T-helper 1 cell (primary cell): ENCODE data around the gene NSD1.
"Not testable (repeated sequence)": the region's sequence is repeated elsewhere in the genome, so short reads cannot be mapped to it uniquely, and the experiment has no call there.

Source experiments
- DNase-seq, 5 donors: peaks; one replicate each; pipeline ENCODE4 v3.0.0-alpha.2; 2012 to 2020

NSD1 gene

DNA sequence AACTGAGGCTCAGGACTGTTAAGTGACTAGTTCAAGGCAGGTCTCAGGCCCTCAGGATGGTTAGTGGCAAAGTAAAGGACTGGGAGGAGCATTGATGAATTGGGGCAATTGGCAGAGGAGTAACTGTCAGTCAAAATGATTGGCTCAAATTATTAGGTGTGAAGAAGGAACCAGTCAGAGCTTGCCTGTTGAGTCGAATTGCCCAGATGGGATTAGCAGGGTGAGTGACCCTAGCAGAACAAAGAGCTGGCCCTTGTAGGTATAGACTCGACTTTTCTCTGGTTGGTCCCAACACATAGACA is 2.6 kb upstream of the NSD1 start:
- no peak for DNase-seq

- no peak for DNase-seq
Measured at GRCh38 chr5:177131352-177132135, 2.0 kb upstream of the NSD1 start.

GRCh38 chr5:177132136-177133095 is 1.2 kb upstream of the NSD1 start:
- peak in 3 of 5 donors; percentile 40 to 60 (median 40) for DNase-seq

DNA sequence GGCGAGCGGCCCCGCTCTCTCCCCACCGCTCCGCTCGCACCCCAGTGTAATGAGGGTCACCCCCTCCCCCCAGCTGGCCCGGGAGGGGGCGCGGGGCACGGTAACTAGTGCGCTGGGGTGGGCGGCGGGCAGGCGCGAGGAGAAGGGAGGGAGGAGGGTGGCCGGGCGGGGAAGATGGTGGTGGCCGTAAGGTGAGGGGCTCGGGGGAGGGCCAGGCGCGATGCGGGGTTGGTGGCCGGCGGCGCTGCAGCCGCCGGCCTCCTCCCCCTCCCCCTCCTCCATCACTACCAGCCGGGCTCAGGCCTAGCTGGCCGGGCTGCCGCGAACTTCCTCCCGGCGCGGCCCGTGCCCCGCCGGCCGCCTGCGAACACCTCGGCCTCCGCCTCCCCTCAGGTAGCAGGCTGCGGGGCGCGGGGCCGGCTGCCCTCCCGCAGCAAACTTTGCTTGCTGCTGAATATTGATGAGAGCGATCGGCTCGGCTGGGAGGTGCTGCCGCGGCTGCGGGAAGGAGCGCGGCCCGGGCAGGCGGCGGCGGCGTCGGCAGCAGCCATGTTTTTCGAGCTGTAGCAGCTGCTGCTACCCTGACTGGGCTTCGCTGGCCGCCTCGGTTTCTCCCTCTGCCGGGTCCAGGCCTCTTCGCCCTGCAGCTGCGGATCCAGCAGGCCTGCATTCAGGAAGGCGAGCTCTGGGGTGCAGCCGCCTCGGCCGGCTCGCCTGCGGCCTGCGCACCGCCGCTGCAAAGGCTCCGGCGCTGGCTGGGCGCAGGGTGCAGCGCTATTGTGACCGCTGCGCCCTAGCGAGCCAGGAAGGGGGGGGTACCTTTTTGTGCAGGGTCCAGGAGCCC is 502 bp downstream of the NSD1 start:
- DNase-seq, result peak in 4 of 5 donors; percentile 21 to 47 (median 36)

DNA sequence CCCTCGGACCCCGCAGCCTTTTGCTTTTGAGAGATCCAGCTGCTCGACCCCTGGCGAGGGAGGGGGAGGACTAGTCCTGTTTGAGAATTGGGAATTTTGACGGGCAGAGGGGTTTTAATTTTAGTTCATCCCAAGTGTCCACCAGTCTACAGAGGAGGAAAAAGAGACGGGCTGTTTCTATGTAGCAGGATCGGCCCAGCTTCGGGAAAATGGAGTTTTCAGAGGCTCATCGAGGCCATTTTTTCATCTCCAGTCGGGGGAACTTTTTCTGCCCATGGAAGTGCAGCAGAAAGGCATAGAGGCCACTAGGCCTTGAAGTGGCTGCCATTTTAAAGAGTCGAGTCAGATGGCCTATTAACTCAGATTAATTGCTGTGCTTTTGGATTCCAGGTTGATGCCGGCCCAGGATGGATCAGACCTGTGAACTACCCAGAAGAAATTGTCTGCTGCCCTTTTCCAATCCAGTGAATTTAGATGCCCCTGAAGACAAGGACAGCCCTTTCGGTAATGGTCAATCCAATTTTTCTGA is 1.2 kb downstream of the NSD1 start:
- DNase-seq, result no peak

GRCh38 chr5:177140312-177140711 is 6.7 kb downstream of the NSD1 start:
- DNase-seq, result no peak

DNA sequence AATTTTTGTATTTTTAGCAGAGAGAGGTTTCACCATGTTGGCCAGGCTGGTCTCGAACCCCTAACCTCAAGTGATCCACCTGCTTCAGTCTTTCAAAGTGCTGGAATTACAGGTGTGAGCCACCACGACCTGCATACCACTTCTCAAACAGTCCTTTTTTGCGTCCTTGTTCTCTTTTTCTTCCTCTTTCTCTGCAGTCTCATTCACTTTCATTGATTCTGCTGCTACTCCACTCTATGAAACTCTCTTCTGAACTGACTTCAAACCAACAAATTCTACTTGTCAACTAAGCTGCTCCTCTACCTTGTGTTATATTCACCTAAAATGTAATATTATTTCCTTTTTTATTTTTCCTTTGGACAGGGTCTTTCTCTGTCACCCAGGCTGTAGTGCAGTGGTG is 7.9 kb downstream of the NSD1 start:
- no peak for DNase-seq

DNA sequence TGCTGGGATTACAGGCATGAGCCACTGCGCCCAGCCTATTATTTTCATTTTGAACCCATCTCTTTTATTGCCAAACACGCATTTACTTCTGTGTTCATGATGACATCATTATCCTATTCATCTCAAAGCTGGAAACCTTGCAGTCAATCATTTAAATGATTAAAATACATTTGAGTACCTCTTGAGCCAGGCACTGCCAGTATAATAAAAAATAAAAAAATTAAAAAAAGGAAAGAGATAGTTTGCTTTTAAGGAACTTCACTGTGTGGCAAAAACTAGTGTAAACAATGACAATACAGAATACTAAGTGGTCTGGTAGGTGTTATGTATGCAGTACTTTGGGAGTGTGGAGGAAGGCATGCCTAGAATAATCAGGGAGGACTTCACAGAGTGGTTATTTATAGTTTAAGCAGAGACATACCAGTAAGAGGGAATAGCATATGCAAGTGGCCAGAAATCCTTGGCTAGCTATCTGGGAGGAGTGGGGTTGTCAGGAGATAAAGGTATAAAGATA is 8.6 kb downstream of the NSD1 start:
- no peak for DNase-seq

DNA sequence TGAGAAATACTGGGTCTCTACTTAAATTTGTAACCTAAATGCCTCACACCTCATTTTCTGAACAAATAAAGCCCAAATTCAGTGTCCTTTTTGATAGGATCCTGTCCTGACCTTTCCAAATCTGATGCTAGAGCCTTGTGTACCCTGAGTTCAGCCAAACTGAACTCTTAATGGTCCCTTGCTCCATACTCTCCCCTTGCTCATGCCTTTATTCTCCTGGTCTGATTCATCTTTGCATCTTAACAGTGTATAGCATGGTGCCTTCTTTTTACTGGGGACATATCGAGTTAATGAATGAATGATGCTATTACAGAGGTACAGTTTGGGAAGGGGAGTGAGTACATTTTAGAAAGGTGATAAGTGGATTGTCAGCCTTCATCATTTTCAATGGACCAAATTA is 9.2 kb downstream of the NSD1 start:
- no peak for DNase-seq

GRCh38 chr5:177146891-177147638 is 13.5 kb downstream of the NSD1 start:
- no peak for DNase-seq

DNA sequence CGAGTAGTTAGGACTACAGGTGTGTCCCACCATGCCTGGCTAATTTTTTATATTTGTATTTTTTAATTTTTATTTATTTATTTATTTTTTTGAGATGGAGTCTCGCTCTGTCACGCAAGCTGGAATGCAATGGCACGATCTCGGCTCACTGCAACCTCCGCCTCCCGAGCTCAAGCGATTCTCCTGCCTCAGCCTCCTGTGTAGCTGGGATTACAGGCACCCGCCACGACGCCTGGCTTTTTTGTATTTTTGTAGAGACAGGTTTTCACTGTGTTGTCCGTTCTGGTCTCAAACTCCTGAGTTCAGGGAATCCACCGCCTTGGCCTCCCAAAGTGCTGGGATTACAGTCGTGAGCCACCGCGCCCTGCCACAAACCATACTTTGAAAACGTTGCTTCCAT is 16.5 kb downstream of the NSD1 start:
- DNase-seq, result not testable (repeated sequence)

- DNase-seq, result no peak
Measured at GRCh38 chr5:177154003-177154643, 20.6 kb downstream of the NSD1 start.

GRCh38 chr5:177162379-177162778 is 28.8 kb downstream of the NSD1 start:
- no peak for DNase-seq

GRCh38 chr5:177163500-177163899 is 29.9 kb downstream of the NSD1 start:
- DNase-seq, result no peak

GRCh38 chr5:177169271-177169670 is 35.7 kb downstream of the NSD1 start:
- no peak for DNase-seq

GRCh38 chr5:177171961-177172360 is 38.4 kb downstream of the NSD1 start:
- no peak for DNase-seq

GRCh38 chr5:177175336-177175735 is 41.8 kb downstream of the NSD1 start:
- DNase-seq, result no peak

DNA sequence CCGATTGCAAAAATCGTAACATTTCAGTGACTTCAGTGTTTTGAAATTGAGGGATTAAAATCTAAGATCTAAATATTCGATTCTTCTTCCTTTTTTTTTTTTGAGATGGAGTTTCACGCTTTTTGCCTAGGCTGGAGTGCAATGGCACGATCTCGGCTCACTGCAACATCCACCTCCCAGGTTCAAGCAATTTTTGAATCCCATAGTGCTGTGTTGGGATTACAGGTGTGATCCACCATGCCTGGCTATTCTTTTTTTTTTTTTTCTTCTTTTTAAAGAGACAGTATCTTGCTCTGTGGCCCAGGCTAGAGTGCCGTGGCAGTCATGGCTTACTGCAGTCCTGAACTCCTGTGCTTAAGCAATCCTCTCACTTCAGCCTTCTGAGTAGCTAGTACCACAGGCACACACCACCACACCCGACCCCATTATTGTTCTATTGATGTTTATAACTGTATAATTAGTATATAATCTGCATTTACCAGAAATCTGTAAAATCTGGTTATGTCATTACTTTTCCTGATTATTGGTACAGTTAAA is 42.7 kb downstream of the NSD1 start:
- no peak for DNase-seq

- DNase-seq, result not testable (repeated sequence)
Measured at GRCh38 chr5:177177847-177178437, 44.4 kb downstream of the NSD1 start.

GRCh38 chr5:177178733-177179304 is 45.2 kb downstream of the NSD1 start:
- no peak for DNase-seq
